Liver (tissue), 9 donors: ENCODE measurements around the gene UBE2E2. TPM values are rescaled to one million over a fixed set of nuclear protein-coding genes. Genes with fewer than 3 reads are reported as not detected.
"Not testable (repeated sequence)": the region's sequence is repeated elsewhere in the genome, so short reads cannot be mapped to it uniquely, and the experiment has no call there.

Experiments
- DNase-seq: peaks from one replicate; pipeline ENCODE4 v3.0.0-alpha.2; 2017; ENCODE audit warnings: low spot score
- H3K27ac ChIP-seq, 2 donors: one replicate each; pipeline ENCODE4 v1.7.0; 2013; ENCODE audit warnings: inconsistent platforms in 2 of 2, low read length in 2 of 2, control low read depth in 1 of 2, low read depth in 1 of 2, mild to moderate bottlenecking in 1 of 2
- H3K27me3 ChIP-seq, 4 donors: one replicate each; pipeline versions ENCODE4 v1.6.1 to v1.7.0; 2013; ENCODE audit warnings: low read length in 3 of 4, inconsistent platforms in 1 of 4, mild to moderate bottlenecking in 1 of 4, moderate library complexity in 1 of 4; ENCODE audit not compliant: control insufficient read depth in 4 of 4, insufficient read depth in 4 of 4
- H3K36me3 ChIP-seq, 4 donors: one replicate each; pipeline versions ENCODE4 v1.6.1 to v1.7.0; 2013; ENCODE audit warnings: low read length in 3 of 4, mild to moderate bottlenecking in 3 of 4, low read depth in 1 of 4, moderate library complexity in 1 of 4; ENCODE audit not compliant: control insufficient read depth in 4 of 4, insufficient read depth in 3 of 4
- H3K4me1 ChIP-seq, 4 donors: one replicate each; pipeline versions ENCODE4 v1.6.1 to v1.7.0; 2013; ENCODE audit warnings: low read length in 3 of 4, mild to moderate bottlenecking in 3 of 4, moderate library complexity in 1 of 4; ENCODE audit not compliant: control insufficient read depth in 4 of 4, insufficient read depth in 4 of 4
- H3K4me3 ChIP-seq, 3 donors: one replicate each; pipeline versions ENCODE4 v1.6.1 to v1.7.0; 2013; ENCODE audit warnings: low read length in 3 of 3, control low read depth in 1 of 3, low read depth in 1 of 3, mild to moderate bottlenecking in 1 of 3
- H3K9ac ChIP-seq, 2 donors: one replicate each; pipeline ENCODE4 v1.7.0; 2013; ENCODE audit warnings: low read length in 2 of 2, mild to moderate bottlenecking in 2 of 2, moderate library complexity in 2 of 2, control low read depth in 1 of 2, low read depth in 1 of 2
- H3K9me3 ChIP-seq, 4 donors: one replicate each; pipeline versions ENCODE4 v1.6.1 to v1.7.0; 2013; ENCODE audit warnings: low read length in 3 of 4; ENCODE audit not compliant: control insufficient read depth in 4 of 4
- ATF3 ChIP-seq: IDR thresholded peaks from 2 replicates; pipeline ENCODE4 v1.6.1; 2016; ENCODE audit warnings: antibody characterized with exemption
- CTCF ChIP-seq: fragments of 150-350 bp; IDR thresholded peaks from 2 replicates; pipeline ENCODE4 v1.5.1; 2017; ENCODE audit warnings: improper control_type of control experiment, low read depth, low read length; ENCODE audit not compliant: missing input control
- FOXA1 ChIP-seq: IDR thresholded peaks from 2 replicates; pipeline ENCODE4 v1.6.1; 2016; ENCODE audit warnings: antibody characterized with exemption
- FOXA2 ChIP-seq: IDR thresholded peaks from 2 replicates; pipeline ENCODE4 v1.6.1; 2016; ENCODE audit warnings: antibody characterized with exemption
- GABPA ChIP-seq, 2 donors: IDR thresholded peaks in 1 of 2; conservative IDR thresholded peaks in 1 of 2; 2 replicates each; pipeline ENCODE4 v1.6.1; 2016; ENCODE audit warnings: antibody characterized with exemption in 2 of 2, mild to moderate bottlenecking in 1 of 2, moderate library complexity in 1 of 2
- HNF4A ChIP-seq, 2 donors: conservative IDR thresholded peaks; 2 replicates each; pipeline ENCODE4 v1.6.1; 2016; ENCODE audit warnings: antibody characterized with exemption in 2 of 2, mild to moderate bottlenecking in 2 of 2
- HNF4G ChIP-seq: IDR thresholded peaks from 2 replicates; pipeline ENCODE4 v1.6.1; 2016; ENCODE audit warnings: antibody characterized with exemption
- JUND ChIP-seq, 2 donors: IDR thresholded peaks; 2 replicates each; pipeline ENCODE4 v1.6.1; 2016; ENCODE audit warnings: antibody characterized with exemption in 2 of 2
- MAX ChIP-seq: IDR thresholded peaks from 2 replicates; pipeline ENCODE4 v1.6.1; 2016; ENCODE audit warnings: antibody characterized with exemption
- NR2F2 ChIP-seq: IDR thresholded peaks from 2 replicates; pipeline ENCODE4 v1.6.1; 2016; ENCODE audit warnings: antibody characterized with exemption
- RAD21 ChIP-seq, 2 donors: IDR thresholded peaks; 2 replicates each; pipeline ENCODE4 v1.6.1; 2016; ENCODE audit warnings: antibody characterized with exemption in 2 of 2, mild to moderate bottlenecking in 2 of 2
- REST ChIP-seq: IDR thresholded peaks from 2 replicates; pipeline ENCODE4 v1.6.1; 2016; ENCODE audit warnings: antibody characterized with exemption, mild to moderate bottlenecking
- TAF1 ChIP-seq: conservative IDR thresholded peaks from 2 replicates; pipeline ENCODE4 v1.6.1; 2016; ENCODE audit warnings: antibody characterized with exemption, mild to moderate bottlenecking
- ZBTB33 ChIP-seq: IDR thresholded peaks from 2 replicates; pipeline ENCODE4 v1.6.1; 2016; ENCODE audit warnings: antibody characterized with exemption
- WGBS: extraction: QIAGEN DNeasy Blood & Tissue Kit; methylation state at CpG from one replicate; pipeline ENCODE4 v1.1.7; 2013; 5-methylcytosine and 5-hydroxymethylcytosine counted together
- polyA plus RNA-seq, 2 donors: library from polyadenylated mRNA; stranded (reverse) in 1 of 2; unstranded in 1 of 2; fragments of 200-250 nt in 1 of 2; fragments of >200 nt in 1 of 2; fragmentation: Nextera tagmentation in 1 of 2; extraction: Ambion mirVana in 1 of 2; gene quantifications; one replicate each; pipeline versions ENCODE4 v1.2.1 to v1.2.3, GENCODE V29; 2013 to 2015
- total RNA-seq, 2 donors: library from RNA; depleted of rRNA; stranded (reverse); fragments of >200 nt; gene quantifications; one replicate each; pipeline ENCODE4 v1.2.3, GENCODE V29; 2014
- donor health status: healthy.
- donor health status: healthy.
- donor health status: healthy.
- donor health status: healthy.
- donor health status: healthy.

The UBE2E2 gene
- total and polyA plus RNA-seq, 4 donors = 9.0 to 27.8 (median 16.8) TPM

- no peak for TF ChIP-seq CTCF
- no peak for TF ChIP-seq MAX
- no peak for TF ChIP-seq FOXA2
- no peak for TF ChIP-seq HNF4A (conservative IDR thresholded peaks at IDR 0.05)
- no peak for TF ChIP-seq FOXA1
- no peak for TF ChIP-seq RAD21 (IDR thresholded peaks at IDR 0.05)
Observed at GRCh38 chr3:23615068-23615467, 411.9 kb downstream of the UBE2E2 start (continued).

- not testable (repeated sequence) for H3K36me3 ChIP-seq, H3K9me3 ChIP-seq, H3K9ac ChIP-seq, H3K27ac ChIP-seq, DNase-seq, H3K27me3 ChIP-seq, H3K4me1 ChIP-seq, H3K4me3 ChIP-seq
- WGBS = 93% methylated on average over 2 of the region's 2 CpGs
Observed at GRCh38 chr3:23618475-23618874, 415.3 kb downstream of the UBE2E2 start.

GRCh38 chr3:23619705-23620637, 416.8 kb downstream of the UBE2E2 start:
- H3K4me1 ChIP-seq = no peaks in the 10 kb centered on the region
- H3K9ac ChIP-seq = no peak overlapping the region
- H3K36me3 ChIP-seq = no peaks in the 10 kb centered on the region
- no peak for DNase-seq
- no peak for TF ChIP-seq NR2F2
- no peak for TF ChIP-seq JUND (IDR thresholded peaks at IDR 0.05)
- TF ChIP-seq HNF4G = no peak
- no peak for TF ChIP-seq MAX
- TF ChIP-seq REST = no peak
- TF ChIP-seq GABPA (IDR thresholded peaks at IDR 0.05 in 1 of 2, conservative IDR thresholded peaks at IDR 0.05 in 1 of 2) = no peak
- no peak for TF ChIP-seq ATF3
- no peak for TF ChIP-seq TAF1
- TF ChIP-seq ZBTB33 = no peak
- no peak overlapping the region for H3K4me3 ChIP-seq
- H3K27ac ChIP-seq = no peak overlapping the region
- H3K27me3 ChIP-seq = no peaks in the 10 kb centered on the region
- H3K9me3 ChIP-seq = peaks cover 3 to 12% (median 8%) of the 10 kb centered on the region in 4 donors
- WGBS = 74% methylated on average over 12 of the region's 12 CpGs
